ENCODE results near the gene SHOC2.

DNA sequence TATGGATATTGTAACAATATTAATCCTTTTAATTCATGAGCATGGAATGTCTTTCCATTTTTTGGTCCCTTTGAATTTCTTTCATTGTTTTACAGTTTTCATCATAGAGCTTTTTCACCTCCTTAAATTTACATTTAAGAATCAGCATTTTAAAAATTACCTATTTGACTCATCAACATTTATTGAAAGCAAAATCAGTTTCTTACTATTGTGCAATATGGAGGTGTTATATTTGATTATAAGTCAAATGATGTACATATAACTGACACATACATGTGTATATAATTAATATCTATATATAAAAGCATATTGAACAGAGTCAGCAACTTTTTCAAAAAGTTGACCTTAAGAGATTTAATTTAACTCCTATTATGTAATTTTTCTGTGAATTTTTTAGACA, 52.2 kb downstream of the SHOC2 start:
- TF ChIP-seq, protein P1, sequence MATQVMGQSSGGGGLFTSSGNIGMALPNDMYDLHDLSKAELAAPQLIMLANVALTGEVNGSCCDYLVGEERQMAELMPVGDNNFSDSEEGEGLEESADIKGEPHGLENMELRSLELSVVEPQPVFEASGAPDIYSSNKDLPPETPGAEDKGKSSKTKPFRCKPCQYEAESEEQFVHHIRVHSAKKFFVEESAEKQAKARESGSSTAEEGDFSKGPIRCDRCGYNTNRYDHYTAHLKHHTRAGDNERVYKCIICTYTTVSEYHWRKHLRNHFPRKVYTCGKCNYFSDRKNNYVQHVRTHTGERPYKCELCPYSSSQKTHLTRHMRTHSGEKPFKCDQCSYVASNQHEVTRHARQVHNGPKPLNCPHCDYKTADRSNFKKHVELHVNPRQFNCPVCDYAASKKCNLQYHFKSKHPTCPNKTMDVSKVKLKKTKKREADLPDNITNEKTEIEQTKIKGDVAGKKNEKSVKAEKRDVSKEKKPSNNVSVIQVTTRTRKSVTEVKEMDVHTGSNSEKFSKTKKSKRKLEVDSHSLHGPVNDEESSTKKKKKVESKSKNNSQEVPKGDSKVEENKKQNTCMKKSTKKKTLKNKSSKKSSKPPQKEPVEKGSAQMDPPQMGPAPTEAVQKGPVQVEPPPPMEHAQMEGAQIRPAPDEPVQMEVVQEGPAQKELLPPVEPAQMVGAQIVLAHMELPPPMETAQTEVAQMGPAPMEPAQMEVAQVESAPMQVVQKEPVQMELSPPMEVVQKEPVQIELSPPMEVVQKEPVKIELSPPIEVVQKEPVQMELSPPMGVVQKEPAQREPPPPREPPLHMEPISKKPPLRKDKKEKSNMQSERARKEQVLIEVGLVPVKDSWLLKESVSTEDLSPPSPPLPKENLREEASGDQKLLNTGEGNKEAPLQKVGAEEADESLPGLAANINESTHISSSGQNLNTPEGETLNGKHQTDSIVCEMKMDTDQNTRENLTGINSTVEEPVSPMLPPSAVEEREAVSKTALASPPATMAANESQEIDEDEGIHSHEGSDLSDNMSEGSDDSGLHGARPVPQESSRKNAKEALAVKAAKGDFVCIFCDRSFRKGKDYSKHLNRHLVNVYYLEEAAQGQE (IDR thresholded peaks at IDR 0.05; ENCODE audit: insufficient read depth in 1 of 2, low read depth in 2 of 2, low read length in 2 of 2), result no peak
- no peak for TF ChIP-seq TAF1 (IDR thresholded peaks at IDR 0.05; ENCODE audit: borderline replicate concordance, insufficient read depth, low read length)
